Measurements from ENCODE around the gene SSR3.

The SSR3 gene

DNA sequence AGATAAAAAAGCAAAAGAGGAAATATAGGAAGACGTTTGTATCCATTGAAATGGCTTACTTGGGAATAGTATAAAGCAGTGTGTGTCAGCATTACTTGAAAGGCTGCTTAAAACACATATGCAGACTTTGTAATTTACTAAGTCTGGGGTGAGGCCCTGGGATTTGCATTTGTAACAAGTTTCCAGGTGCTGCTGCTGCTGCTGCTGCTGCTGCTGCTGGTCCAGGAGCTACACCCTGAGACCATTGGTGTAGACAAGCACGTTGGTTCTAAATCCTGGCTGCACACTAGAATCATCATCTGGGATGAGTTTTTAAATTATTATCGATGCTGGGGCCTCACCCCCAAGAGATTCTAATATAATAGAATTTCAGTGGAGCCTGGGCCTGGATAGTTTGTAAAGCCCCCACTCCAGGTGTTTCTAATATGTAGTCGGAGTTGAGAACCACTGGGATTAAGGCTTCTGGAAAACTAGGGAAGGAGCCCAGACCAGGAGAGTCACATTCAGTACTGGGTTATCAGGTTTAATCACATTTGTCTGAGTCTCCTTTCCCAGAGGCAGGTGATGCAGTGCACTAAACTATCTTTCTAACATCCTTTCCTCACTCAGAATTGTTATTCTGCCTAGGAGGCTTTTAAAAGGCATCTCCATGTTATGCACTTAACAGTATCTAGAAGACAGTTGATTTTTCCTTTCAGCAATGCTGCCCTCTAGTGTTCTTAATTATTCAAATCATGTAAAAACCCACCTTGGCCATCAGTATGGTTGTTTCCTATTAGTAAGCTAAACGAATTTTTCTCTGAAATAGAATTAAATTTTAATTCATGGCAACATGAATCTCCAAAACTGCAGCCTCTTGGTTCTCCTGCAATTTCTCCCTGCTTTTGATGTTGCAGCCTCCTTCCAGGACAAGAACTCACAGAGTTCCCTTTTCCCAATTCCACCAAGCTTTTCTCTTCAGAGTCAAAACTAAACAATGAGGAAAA lies 45.4 kb downstream of the SSR3 start:
- in situ Hi-C loops (cut with HindIII; ENCODE audit: low pct_ligation_motif_present, low pct_unique_long_range_greater_than_20kb, low sequenced_read_pairs): no loop called here
- peak; percentile 56 for DNase-seq

DNA sequence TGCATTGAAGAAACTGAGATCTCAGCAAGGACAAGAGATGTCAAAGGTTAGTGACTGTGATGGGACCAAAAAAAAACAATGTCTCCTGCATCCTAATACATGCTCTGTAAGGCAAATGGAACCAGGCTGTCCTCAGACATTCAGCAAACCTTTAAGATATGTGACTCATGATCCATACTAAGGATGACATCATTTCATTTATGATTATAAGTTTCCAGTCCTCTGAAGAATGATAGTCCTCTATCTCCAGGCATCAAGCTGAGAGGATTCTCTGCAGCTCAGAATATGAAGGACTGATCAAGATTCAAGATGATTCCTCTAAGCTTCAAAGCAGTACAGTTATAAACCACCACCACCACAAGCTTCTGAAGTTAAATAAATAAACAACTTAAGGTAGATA lies 47.6 kb downstream of the SSR3 start:
- DNase-seq: no peak
- in situ Hi-C loops (cut with HindIII; ENCODE audit: low pct_ligation_motif_present, low pct_unique_long_range_greater_than_20kb, low sequenced_read_pairs): no loop called here

DNA sequence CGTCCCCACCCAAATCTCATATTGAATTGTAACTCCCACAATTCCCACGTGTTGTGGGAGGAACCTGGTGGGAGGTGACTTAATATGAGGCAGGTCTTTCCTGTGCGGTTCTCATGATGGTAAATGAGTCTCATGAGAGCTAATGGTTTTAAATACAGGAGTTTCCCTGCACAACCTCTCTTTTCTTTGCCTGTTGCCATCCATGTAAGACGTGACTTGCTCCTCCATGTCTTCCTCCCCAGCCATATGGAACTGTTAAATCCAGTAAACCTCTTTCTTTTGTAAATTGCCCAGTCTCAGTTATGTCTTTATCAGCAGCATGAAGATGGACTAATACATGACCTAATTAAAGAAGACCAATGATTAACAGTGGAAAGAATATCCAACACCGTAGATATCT lies 56.6 kb downstream of the SSR3 start:
- DNase-seq: no peak
- in situ Hi-C loops (cut with HindIII; ENCODE audit: low pct_ligation_motif_present, low pct_unique_long_range_greater_than_20kb, low sequenced_read_pairs): no loop called here

DNA sequence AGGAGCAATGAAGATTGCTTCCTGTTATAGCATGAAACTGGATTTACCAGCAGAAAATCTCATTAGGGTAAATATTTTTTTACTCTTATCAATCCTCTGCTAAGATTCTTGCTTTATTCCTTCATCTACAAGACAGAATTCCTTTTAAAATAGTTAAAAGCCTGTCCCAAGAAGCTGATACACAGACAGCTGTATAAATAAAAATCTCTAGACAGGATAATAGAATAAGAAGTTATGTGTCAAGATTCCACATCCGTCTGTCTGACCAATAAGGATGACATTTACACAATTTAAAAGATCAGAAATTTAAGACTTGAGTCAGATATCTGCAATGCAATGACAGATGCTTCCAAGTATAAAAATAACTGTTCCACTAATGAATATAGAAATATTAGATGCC lies 57.6 kb downstream of the SSR3 start:
- no peak for DNase-seq

DNA sequence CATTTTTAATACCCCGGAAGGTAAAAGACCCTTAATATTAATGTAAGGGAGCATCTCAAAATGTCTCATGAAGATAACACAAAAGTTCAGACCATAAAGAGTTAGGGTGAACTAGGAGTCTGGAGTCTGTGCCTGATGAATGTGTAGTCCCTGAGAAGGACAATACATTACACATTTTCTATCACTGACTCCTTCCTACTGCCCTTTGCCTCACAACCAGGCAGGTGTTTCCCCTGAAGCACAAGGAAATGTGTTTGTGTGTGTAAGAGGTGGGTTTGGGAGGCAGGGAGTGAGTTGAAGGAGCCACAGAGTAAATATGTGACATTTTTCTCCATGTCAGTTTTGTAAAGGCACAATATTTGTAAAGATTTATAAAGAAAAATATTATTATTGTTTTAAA lies 59.1 kb downstream of the SSR3 start:
- no peak for DNase-seq
- in situ Hi-C loops (cut with HindIII; ENCODE audit: low pct_ligation_motif_present, low pct_unique_long_range_greater_than_20kb, low sequenced_read_pairs): no loop called here

More for the DNA sequence above, 57.6 kb downstream of the SSR3 start:
- in situ Hi-C loops (cut with HindIII; ENCODE audit: low pct_ligation_motif_present, low pct_unique_long_range_greater_than_20kb, low sequenced_read_pairs): no loop called here

DNA sequence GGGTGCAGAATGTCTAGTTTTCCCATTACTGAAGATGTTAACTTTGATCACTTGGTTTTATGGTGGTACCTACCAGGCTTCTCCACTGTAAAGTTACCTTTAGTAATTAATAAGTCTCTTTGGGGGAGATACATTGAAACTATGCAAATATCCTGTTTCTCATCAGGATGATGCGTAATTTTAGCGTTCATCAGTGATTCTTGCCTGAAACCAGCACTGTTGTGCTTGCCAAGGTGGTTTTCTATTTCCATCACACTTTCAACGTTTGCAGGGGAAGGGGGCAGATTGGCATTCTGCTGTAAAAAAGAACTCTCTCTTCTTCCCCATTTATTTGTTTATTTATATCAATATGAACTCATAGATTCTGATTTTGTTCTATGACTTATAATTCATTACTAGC lies 61.0 kb downstream of the SSR3 start:
- in situ Hi-C loops (cut with HindIII; ENCODE audit: low pct_ligation_motif_present, low pct_unique_long_range_greater_than_20kb, low sequenced_read_pairs): no loop called here
- no peak for DNase-seq

DNA sequence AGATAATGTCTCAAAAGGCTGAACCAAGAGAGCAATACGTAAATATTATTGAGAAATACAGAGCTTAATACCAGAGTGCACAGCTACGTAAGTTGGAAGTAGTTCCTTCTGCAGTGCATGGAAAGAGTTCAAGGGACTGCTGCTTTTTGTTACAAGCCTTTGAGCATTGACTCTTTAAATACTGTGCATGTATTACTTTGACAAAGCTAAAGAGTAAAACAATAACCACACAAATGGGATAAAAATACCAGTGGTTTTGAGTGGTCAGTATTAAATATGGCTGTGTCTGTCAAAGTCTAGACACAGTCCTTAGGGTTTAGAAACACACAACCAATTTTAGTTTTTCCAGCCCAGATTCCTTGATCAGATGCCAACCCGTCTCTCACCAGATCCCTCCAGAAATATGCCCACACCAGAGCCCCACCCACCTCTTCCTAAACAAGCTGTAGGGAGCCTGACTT lies 62.1 kb downstream of the SSR3 start:
- DNase-seq: no peak
- in situ Hi-C loops (cut with HindIII; ENCODE audit: low pct_ligation_motif_present, low pct_unique_long_range_greater_than_20kb, low sequenced_read_pairs): no loop called here

DNA sequence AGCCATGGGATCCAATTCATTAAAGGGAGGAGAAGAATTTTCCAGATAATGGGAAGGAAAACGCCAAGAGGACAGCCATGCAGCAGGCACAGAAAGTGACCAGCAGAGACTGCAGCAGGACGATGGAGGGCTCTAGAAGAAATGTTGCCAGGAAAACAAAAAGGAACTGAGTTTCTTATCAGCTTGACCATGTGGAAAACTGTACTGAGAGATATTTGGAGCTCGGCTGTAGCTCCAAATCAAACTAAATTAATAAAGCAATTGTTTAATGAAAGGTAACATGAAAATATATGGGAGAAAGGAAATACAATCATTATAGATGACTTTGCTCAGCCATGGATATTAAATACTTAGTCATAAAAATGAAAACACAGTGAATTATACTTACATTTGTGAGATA lies 63.7 kb downstream of the SSR3 start:
- no peak for DNase-seq
- in situ Hi-C loops (cut with HindIII; ENCODE audit: low pct_ligation_motif_present, low pct_unique_long_range_greater_than_20kb, low sequenced_read_pairs): no loop called here
